GM12892 (cell line): ENCODE measurements around the gene MTFR1L.

ENCODE experiments used
- POLR2A ChIP-seq: IDR thresholded peaks from 2 replicates; pipeline ENCODE4 v1.6.1; 2011; ENCODE audit warnings: low read depth, low read length, control low read depth
- POLR2AphosphoS5 ChIP-seq: IDR thresholded peaks from 2 replicates; pipeline ENCODE4 v1.6.1; 2011; ENCODE audit warnings: low read depth, low read length, control low read depth

- TF ChIP-seq POLR2A = no peak
- no peak for TF ChIP-seq POLR2AphosphoS5
Observed at GRCh38 chr1:25771221-25772114, 48.3 kb upstream of the MTFR1L start.
